Transverse colon (tissue), 4 donors: ENCODE measurements around the gene FNBP1.

Experiments used
- POLR2A ChIP-seq: fragments of 450-650 bp; IDR thresholded peaks from one replicate; pipeline ENCODE4 v1.6.1; 2016; ENCODE audit warnings: antibody characterized with exemption, mild to moderate bottlenecking, moderate library complexity
- POLR2AphosphoS5 ChIP-seq, 3 donors: sonication (generic); formaldehyde crosslinking; IDR thresholded peaks; one replicate each; pipeline ENCODE4 v1.6.1; 2016; ENCODE audit warnings: antibody characterized with exemption in 3 of 3
- TF ChIP-seq, protein P1 (sequence below), 5 experiments: fragments of 200-600 bp in 3 of 5; fragments of 450-650 bp in 2 of 5; sonication (generic) in 3 of 5; IDR thresholded peaks; 1 replicate in 2 of 5; 2 replicates in 3 of 5; pipeline ENCODE4 v1.5.1; 2016 to 2017; ENCODE audit warnings: antibody characterized with exemption in 5 of 5, inconsistent platforms in 3 of 5, mild to moderate bottlenecking in 2 of 5, moderate library complexity in 1 of 5

DNA sequence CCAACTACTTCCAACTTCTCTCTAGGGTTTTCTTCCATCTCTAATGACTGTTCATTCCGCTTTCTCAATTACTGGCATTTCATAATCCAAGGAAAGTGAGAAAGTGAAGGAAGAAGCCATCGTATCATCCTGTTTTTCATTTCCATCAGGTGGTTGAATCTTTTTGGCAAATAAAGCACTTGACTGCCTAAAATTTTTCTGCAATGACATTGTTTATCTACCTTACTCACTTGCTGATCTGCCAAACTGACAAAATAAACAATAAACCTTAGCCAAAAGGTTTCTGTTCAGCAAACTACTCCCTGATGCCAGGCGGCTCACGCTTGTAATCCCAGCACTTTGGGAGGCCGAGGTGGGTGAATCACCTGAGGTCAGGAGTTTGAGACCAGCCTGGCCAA is 18.4 kb downstream of the FNBP1 start:
- TF ChIP-seq, protein P1, sequence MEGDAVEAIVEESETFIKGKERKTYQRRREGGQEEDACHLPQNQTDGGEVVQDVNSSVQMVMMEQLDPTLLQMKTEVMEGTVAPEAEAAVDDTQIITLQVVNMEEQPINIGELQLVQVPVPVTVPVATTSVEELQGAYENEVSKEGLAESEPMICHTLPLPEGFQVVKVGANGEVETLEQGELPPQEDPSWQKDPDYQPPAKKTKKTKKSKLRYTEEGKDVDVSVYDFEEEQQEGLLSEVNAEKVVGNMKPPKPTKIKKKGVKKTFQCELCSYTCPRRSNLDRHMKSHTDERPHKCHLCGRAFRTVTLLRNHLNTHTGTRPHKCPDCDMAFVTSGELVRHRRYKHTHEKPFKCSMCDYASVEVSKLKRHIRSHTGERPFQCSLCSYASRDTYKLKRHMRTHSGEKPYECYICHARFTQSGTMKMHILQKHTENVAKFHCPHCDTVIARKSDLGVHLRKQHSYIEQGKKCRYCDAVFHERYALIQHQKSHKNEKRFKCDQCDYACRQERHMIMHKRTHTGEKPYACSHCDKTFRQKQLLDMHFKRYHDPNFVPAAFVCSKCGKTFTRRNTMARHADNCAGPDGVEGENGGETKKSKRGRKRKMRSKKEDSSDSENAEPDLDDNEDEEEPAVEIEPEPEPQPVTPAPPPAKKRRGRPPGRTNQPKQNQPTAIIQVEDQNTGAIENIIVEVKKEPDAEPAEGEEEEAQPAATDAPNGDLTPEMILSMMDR (IDR thresholded peaks at IDR 0.05) = no peak
- TF ChIP-seq POLR2A = no peak
- no peak for TF ChIP-seq POLR2AphosphoS5 (IDR thresholded peaks at IDR 0.05)
